SK-N-SH (cell line): ENCODE results near the gene DGCR2. TPM values are rescaled to one million over a fixed set of nuclear protein-coding genes. Genes with fewer than 3 reads are reported as not detected.

Experiments
- CTCF ChIA-PET: fragments of 300-600, 350-600 bp; formaldehyde crosslinking; extraction: SDS; loops from one replicate; lab custom pipeline; 2021; lab: Yijun Ruan, JAX
- POLR2A ChIA-PET: fragments of 350-600 bp; sonication (Branson Sonifier 250); formaldehyde crosslinking; extraction: SDS; loops from one replicate; lab custom pipeline; 2020; ENCODE audit warnings: antibody characterized with exemption, inconsistent platforms; lab: Yijun Ruan, JAX
- DNase-seq: peaks from one replicate; pipeline ENCODE4 v3.0.0; 2012
- H2AFZ ChIP-seq: fragments of 200-600 bp; sonication (generic); 2 replicates; pipeline ENCODE4 v1.8.1; 2016; ENCODE audit warnings: antibody characterized with exemption, mild to moderate bottlenecking, low read depth
- H3F3A ChIP-seq: fragments of 200-600 bp; sonication (generic); replicated peaks from 2 replicates; pipeline ENCODE3; 2016; ENCODE audit warnings: antibody characterized with exemption, mild to moderate bottlenecking; ENCODE audit not compliant: insufficient read depth
- H3K27ac ChIP-seq, 2 experiments: fragments of 200-500 bp in 1 of 2; fragments of 200-600 bp in 1 of 2; sonication (Bioruptor generic) in 1 of 2; sonication (generic), shearing (Covaris generic) in 1 of 2; 2 replicates each; pipeline versions ENCODE4 v1.5.1 to v1.6.1; 2014 to 2016; ENCODE audit warnings: low read depth in 2 of 2, inconsistent platforms in 1 of 2, low read length in 1 of 2, mild to moderate bottlenecking in 1 of 2, mixed read lengths in 1 of 2
- H3K27me3 ChIP-seq: fragments of 200-600 bp; sonication (generic), shearing (Covaris generic); 2 replicates; pipeline ENCODE4 v1.6.1; 2016; ENCODE audit warnings: mixed run types; ENCODE audit not compliant: insufficient read depth
- H3K36me3 ChIP-seq, 2 experiments: fragments of 200-500 bp in 1 of 2; fragments of 200-600 bp in 1 of 2; sonication (Bioruptor generic) in 1 of 2; sonication (generic) in 1 of 2; replicated peaks in 1 of 2; 2 replicates each; pipeline versions ENCODE3 to v1.5.1; 2014 to 2016; ENCODE audit warnings: low read length in 1 of 2, mild to moderate bottlenecking in 1 of 2; ENCODE audit not compliant: insufficient read depth in 2 of 2, control insufficient read depth in 1 of 2
- H3K4me1 ChIP-seq, 2 experiments: fragments of 200-500 bp in 1 of 2; fragments of 200-600 bp in 1 of 2; sonication (Bioruptor generic) in 1 of 2; sonication (generic), shearing (Covaris generic) in 1 of 2; 2 replicates each; pipeline versions ENCODE4 v1.5.1 to v1.6.1; 2014 to 2016; ENCODE audit warnings: low read depth in 1 of 2, low read length in 1 of 2, mixed run types in 1 of 2; ENCODE audit not compliant: insufficient read depth in 2 of 2, control insufficient read depth in 1 of 2
- H3K4me2 ChIP-seq: fragments of 200-600 bp; sonication (generic), shearing (Covaris generic); 2 replicates; pipeline ENCODE4 v1.6.1; 2017; ENCODE audit warnings: mixed run types
- H3K4me3 ChIP-seq, 2 experiments: fragments of 200-500 bp in 1 of 2; fragments of 200-600 bp in 1 of 2; sonication (Bioruptor generic) in 1 of 2; sonication (generic), shearing (Covaris generic) in 1 of 2; 2 replicates each; pipeline versions ENCODE4 v1.5.1 to v1.8.1; 2014 to 2016; ENCODE audit warnings: low read depth in 2 of 2, inconsistent platforms in 1 of 2, low read length in 1 of 2, mild to moderate bottlenecking in 1 of 2, mixed read lengths in 1 of 2, moderate library complexity in 1 of 2
- H3K79me2 ChIP-seq: fragments of 200-600 bp; sonication (generic); 2 replicates; pipeline ENCODE4 v1.8.1; 2017; ENCODE audit warnings: mild to moderate bottlenecking; ENCODE audit not compliant: insufficient read depth
- H3K9ac ChIP-seq: fragments of 200-600 bp; sonication (generic); 2 replicates; pipeline ENCODE4 v1.6.1; 2017; ENCODE audit warnings: mixed run types
- H3K9me2 ChIP-seq: fragments of 200-600 bp; sonication (generic); 2 replicates; pipeline ENCODE4 v1.6.1; 2017; ENCODE audit warnings: mixed run types
- H3K9me3 ChIP-seq: fragments of 200-600 bp; sonication (generic); 2 replicates; pipeline ENCODE4 v1.6.1; 2017; ENCODE audit warnings: mixed run types, mild to moderate bottlenecking, moderate library complexity
- H4K20me1 ChIP-seq: fragments of 200-600 bp; sonication (generic); 2 replicates; pipeline ENCODE4 v1.6.1; 2017; ENCODE audit warnings: mild to moderate bottlenecking, mixed run types; ENCODE audit not compliant: insufficient read depth
- ELF1 ChIP-seq: IDR thresholded peaks from 2 replicates; pipeline ENCODE4 v1.4.0; 2012
- EP300 ChIP-seq, 2 experiments: IDR thresholded peaks; 2 replicates each; pipeline versions ENCODE4 v1.4.0 to v1.6.1; 2012; ENCODE audit warnings: borderline replicate concordance in 1 of 2, low read depth in 1 of 2, low read length in 1 of 2
- GABPA ChIP-seq: IDR thresholded peaks from 2 replicates; pipeline ENCODE4 v1.4.0; 2012; ENCODE audit warnings: low read depth, mild to moderate bottlenecking
- JUND ChIP-seq: IDR thresholded peaks from 2 replicates; pipeline ENCODE4 v1.4.0; 2012
- POLR2AphosphoS5 ChIP-seq: IDR thresholded peaks from 2 replicates; pipeline ENCODE4 v1.6.1; 2012; ENCODE audit warnings: low read depth, low read length
- RAD21 ChIP-seq: IDR thresholded peaks from 2 replicates; pipeline ENCODE4 v1.6.1; 2012; ENCODE audit warnings: mild to moderate bottlenecking, low read length
- TCF12 ChIP-seq: IDR thresholded peaks from 2 replicates; pipeline ENCODE4 v1.4.0; 2012
- TEAD4 ChIP-seq: IDR thresholded peaks from 2 replicates; pipeline ENCODE4 v1.4.0; 2012; ENCODE audit warnings: mild to moderate bottlenecking, borderline replicate concordance; ENCODE audit not compliant: insufficient read depth
- USF2 ChIP-seq: fragments of 150-350 bp; IDR thresholded peaks from 2 replicates; pipeline ENCODE4 v1.6.1; 2017; ENCODE audit warnings: antibody characterized with exemption, low read length, low read depth, borderline replicate concordance
- WGBS: methylation state at CpG from one replicate; pipeline ENCODE4 v1.1.6; 2017; ENCODE audit warnings: low lambda C conversion rate; 5-methylcytosine and 5-hydroxymethylcytosine counted together
- polyA plus RNA-seq, 3 experiments: library from polyadenylated mRNA; depleted of rRNA; stranded (reverse); fragments of >200 nt; gene quantifications; 2 replicates each; pipeline ENCODE4 v1.2.3, GENCODE V29; 2012
- TF ChIP-seq, protein P1 (sequence below): IDR thresholded peaks from 2 replicates; pipeline ENCODE4 v1.4.0; 2012; ENCODE audit warnings: low read depth, borderline replicate concordance

The DGCR2 gene
- polyA plus RNA-seq, 1 of the 3 experiments (the other 2 are of a cell fraction) = 30.4 TPM

- Histone ChIP-seq H2AFZ (no peak overlapping the region), H3K9me2 (no peaks in the 10 kb centered on the region), H3K9ac (no peak overlapping the region), H3K4me2 (no peak overlapping the region), H3K27me3 (no peaks in the 10 kb centered on the region), H3K4me1 (peaks cover 10 to 11% of the 10 kb centered on the region in 2 experiments; a peak in 2 of 4 replicates), H3K27ac (no peak overlapping the region), H3K79me2 (peaks cover 97% of the 10 kb centered on the region), H3K9me3 (no peaks in the 10 kb centered on the region), H3K4me3 (no peak overlapping the region), H4K20me1 (peaks cover 93% of the 10 kb centered on the region), H3F3A (no peaks in the 10 kb centered on the region), H3K36me3 (no peaks in the 10 kb centered on the region)
- 93% methylated on average over 4 of the region's 4 CpGs for WGBS
- ChIA-PET POLR2A (interaction anchor here (0.7 kb wide), 1 partner anchor 12 kb away, joined by 3 read pairs; the partner anchor contains the start of gene DGCR2), CTCF (interaction anchor here (0.7 to 2.1 kb wide), 4 partner anchors 10 to 55 kb away, joined by 3 to 13 read pairs (median 3); partner anchors contain the start of gene ESS2)
- no peak for DNase-seq
- no peak for TF ChIP-seq POLR2AphosphoS5
- TF ChIP-seq USF2 = no peak
Measured at GRCh38 chr22:19110064-19110458, 12.2 kb downstream of the DGCR2 start.

GRCh38 chr22:19109198-19110063 is 12.8 kb downstream of the DGCR2 start:
- Histone ChIP-seq H3K4me1 (peaks cover 8 to 10% of the 10 kb centered on the region in 2 experiments; a peak in 2 of 4 replicates), H3K79me2 (peaks cover 97% of the 10 kb centered on the region), H2AFZ (no peak overlapping the region), H3K4me3 (no peak overlapping the region), H4K20me1 (peaks cover 93% of the 10 kb centered on the region), H3F3A (no peaks in the 10 kb centered on the region), H3K9ac (no peak overlapping the region), H3K4me2 (no peak overlapping the region), H3K27me3 (no peaks in the 10 kb centered on the region), H3K9me3 (no peaks in the 10 kb centered on the region), H3K9me2 (no peaks in the 10 kb centered on the region), H3K36me3 (no peaks in the 10 kb centered on the region), H3K27ac (no peak overlapping the region)
- TF ChIP-seq TEAD4 (no peak), GABPA (no peak), TCF12 (no peak), JUND (no peak), EP300 (IDR thresholded peaks at IDR 0.05; ENCODE audit: borderline replicate concordance in 1 of 2, low read depth in 1 of 2, low read length in 1 of 2) (no peak), RAD21 (no peak), ELF1 (no peak)
- TF ChIP-seq, protein P1, sequence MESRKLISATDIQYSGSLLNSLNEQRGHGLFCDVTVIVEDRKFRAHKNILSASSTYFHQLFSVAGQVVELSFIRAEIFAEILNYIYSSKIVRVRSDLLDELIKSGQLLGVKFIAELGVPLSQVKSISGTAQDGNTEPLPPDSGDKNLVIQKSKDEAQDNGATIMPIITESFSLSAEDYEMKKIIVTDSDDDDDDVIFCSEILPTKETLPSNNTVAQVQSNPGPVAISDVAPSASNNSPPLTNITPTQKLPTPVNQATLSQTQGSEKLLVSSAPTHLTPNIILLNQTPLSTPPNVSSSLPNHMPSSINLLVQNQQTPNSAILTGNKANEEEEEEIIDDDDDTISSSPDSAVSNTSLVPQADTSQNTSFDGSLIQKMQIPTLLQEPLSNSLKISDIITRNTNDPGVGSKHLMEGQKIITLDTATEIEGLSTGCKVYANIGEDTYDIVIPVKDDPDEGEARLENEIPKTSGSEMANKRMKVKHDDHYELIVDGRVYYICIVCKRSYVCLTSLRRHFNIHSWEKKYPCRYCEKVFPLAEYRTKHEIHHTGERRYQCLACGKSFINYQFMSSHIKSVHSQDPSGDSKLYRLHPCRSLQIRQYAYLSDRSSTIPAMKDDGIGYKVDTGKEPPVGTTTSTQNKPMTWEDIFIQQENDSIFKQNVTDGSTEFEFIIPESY = no peak
- ChIA-PET CTCF (interaction anchor here (0.7 to 2.1 kb wide), 4 partner anchors 9 to 55 kb away, joined by 3 to 13 read pairs (median 3); partner anchors contain the start of gene ESS2), POLR2A (interaction anchor here (0.7 kb wide), 1 partner anchor 13 kb away, joined by 3 read pairs; the partner anchor contains the start of gene DGCR2)
- WGBS = 93% methylated on average over 7 of the region's 7 CpGs
- DNase-seq = no peak
